GM12878 (cell line): Measurements from ENCODE around the gene AVPR1B. TPM values are rescaled to one million over a fixed set of nuclear protein-coding genes. Genes with fewer than 3 reads are reported as not detected.

Experiments
- ATAC-seq: fragments of 200-7000 bp; cut with Tn5 transposase; 3 replicates; pipeline ENCODE4 v1.9.1; 2020; ENCODE audit warnings: mild to moderate bottlenecking, moderate library complexity
- BruUV-seq: library from RNA; stranded (reverse); fragments of 400-500 nt; replicated peaks from 2 replicates; lab custom pipeline; 2021; lab: Mats Ljungman, UMichigan
- CTCF ChIA-PET: fragments of 300-600 bp; sonication (Branson Sonifier 250); formaldehyde crosslinking; extraction: SDS; loops from one replicate; lab custom pipeline; 2021; ENCODE audit warnings: inconsistent platforms; lab: Yijun Ruan, JAX
- POLR2A ChIA-PET: fragments of 350-600 bp; formaldehyde crosslinking; extraction: SDS; loops from one replicate; lab custom pipeline; 2021; ENCODE audit warnings: inconsistent platforms; lab: Charles Lee
- RAD21 ChIA-PET: fragments of 300-600 bp; sonication (Branson Sonifier 250); formaldehyde crosslinking; loops from one replicate; lab custom pipeline; 2023; ENCODE audit warnings: antibody characterized with exemption; ENCODE audit not compliant: unreplicated experiment; lab: Charles Lee
- SMC1A ChIA-PET: fragments of 300-600 bp; sonication (Branson Sonifier 250); formaldehyde crosslinking; loops from one replicate; lab custom pipeline; 2023; ENCODE audit not compliant: unreplicated experiment, uncharacterized antibody; lab: Charles Lee
- DNase-seq: peaks from one replicate; pipeline ENCODE4 v3.0.0-alpha.2; 2011; ENCODE audit warnings: low read depth, low spot score
- FAIRE-seq: peaks from 3 replicates; lab custom pipeline; 2011; peaks lifted over from hg19 to GRCh38; lab: Jason Lieb, UNC
- H2AFZ ChIP-seq: 2 replicates; pipeline ENCODE4 v1.6.0; 2011; ENCODE audit warnings: low read depth, low read length, control low read depth; ENCODE audit not compliant: control insufficient read depth
- H3K27ac ChIP-seq: 2 replicates; pipeline ENCODE4 v1.5.1; 2011; ENCODE audit warnings: control low read depth; ENCODE audit not compliant: control insufficient read depth, insufficient read depth
- H3K27me3 ChIP-seq, 2 experiments: replicated peaks in 1 of 2; 2 replicates each; pipeline versions ENCODE4 v1.6.0 to v1.6.1; 2011; ENCODE audit warnings: low read length in 1 of 2; ENCODE audit not compliant: control insufficient read depth in 2 of 2, insufficient read depth in 2 of 2
- H3K36me3 ChIP-seq, 2 experiments: 2 replicates each; pipeline ENCODE4 v1.5.1; 2011; ENCODE audit warnings: low read length in 1 of 2; ENCODE audit not compliant: control insufficient read depth in 2 of 2, insufficient read depth in 2 of 2
- H3K4me1 ChIP-seq: 2 replicates; pipeline ENCODE4 v1.6.1; 2011; ENCODE audit warnings: mild to moderate bottlenecking, low read length, moderate library complexity, mixed read lengths; ENCODE audit not compliant: control insufficient read depth, insufficient read depth
- H3K4me2 ChIP-seq: 2 replicates; pipeline ENCODE4 v1.6.0; 2011; ENCODE audit warnings: control low read depth; ENCODE audit not compliant: control insufficient read depth, insufficient read depth
- H3K4me3 ChIP-seq: fragments of 200-600 bp; sonication (generic); 2 replicates; pipeline ENCODE4 v1.5.1; 2016
- H3K79me2 ChIP-seq: 2 replicates; pipeline ENCODE4 v1.6.0; 2011; ENCODE audit warnings: low read length; ENCODE audit not compliant: control insufficient read depth, insufficient read depth
- H3K9ac ChIP-seq: 2 replicates; pipeline ENCODE4 v1.8.0; 2011; ENCODE audit warnings: low read length, control low read depth, mixed read lengths; ENCODE audit not compliant: control insufficient read depth, insufficient read depth
- H3K9me3 ChIP-seq: replicated peaks from 3 replicates; pipeline ENCODE4 v1.5.1; 2011; ENCODE audit warnings: mild to moderate bottlenecking, low read length; ENCODE audit not compliant: control insufficient read depth, insufficient read depth
- H4K20me1 ChIP-seq: 2 replicates; pipeline ENCODE4 v1.6.0; 2011; ENCODE audit not compliant: control insufficient read depth, insufficient read depth
- CREB1 ChIP-seq: IDR thresholded peaks from 2 replicates; pipeline ENCODE4 v1.6.1; 2012; ENCODE audit warnings: low read depth, mild to moderate bottlenecking, inconsistent platforms
- IRF3 ChIP-seq: fragments of 450-650 bp; IDR thresholded peaks from 2 replicates; pipeline ENCODE4 v1.6.1; 2014; ENCODE audit warnings: mild to moderate bottlenecking
- RUNX3 ChIP-seq: IDR thresholded peaks from 2 replicates; pipeline ENCODE4 v1.6.1; 2012; ENCODE audit warnings: low read length, inconsistent platforms
- WGBS: methylation state at CpG from one replicate; pipeline ENCODE4 v1.1.6; 2016; ENCODE audit warnings: low lambda C conversion rate; ENCODE audit not compliant: insufficient replicate concordance, insufficient coverage; ENCODE audit errors: missing lambda C conversion rate; 5-methylcytosine and 5-hydroxymethylcytosine counted together
- in situ Hi-C: fragments of 300-500 bp; cut with MboI; formaldehyde crosslinking; loops from 9 replicates; pipeline ENCODE4 v1.14.3; 2018; ENCODE audit warnings: mixed read lengths
- intact Hi-C: fragments of 100-400 bp; cut with micrococcal nuclease; formaldehyde crosslinking; loops from one replicate; pipeline ENCODE4 v1.14.2; 2022; ENCODE audit not compliant: unreplicated experiment
- polyA plus RNA-seq, 11 experiments: library from polyadenylated mRNA; depleted of rRNA in 4 of 11; unstranded in 6 of 11; stranded (reverse) in 5 of 11; fragments of >200 nt; fragmentation: Nextera tagmentation in 4 of 11; fragmentation: Illumina TruSeq in 1 of 11; extraction: Ambion mirVana in 4 of 11; extraction: Trizol in 1 of 11; gene quantifications; 1 replicate in 1 of 11; 2 replicates in 10 of 11; pipeline versions ENCODE4 v1.2.1 to v1.2.3, GENCODE V29; 2011 to 2016; ENCODE audit warnings: inconsistent platforms in 2 of 11, missing spikeins in 2 of 11, low read depth in 1 of 11
- total RNA-seq, 4 experiments: library from RNA; depleted of rRNA in 3 of 4; stranded (reverse); fragments of >200 nt in 3 of 4; fragmentation: Illumina TruSeq in 1 of 4; extraction: Trizol in 1 of 4; gene quantifications; 2 replicates each; pipeline versions ENCODE4 v1.2.1 to v1.2.3, GENCODE V29; 2013 to 2021

AVPR1B gene
- total and polyA plus RNA-seq, 10 of the 15 experiments (the other 5 are each of a cell fraction or from before 2014, with no cell fraction given), result not detected

DNA sequence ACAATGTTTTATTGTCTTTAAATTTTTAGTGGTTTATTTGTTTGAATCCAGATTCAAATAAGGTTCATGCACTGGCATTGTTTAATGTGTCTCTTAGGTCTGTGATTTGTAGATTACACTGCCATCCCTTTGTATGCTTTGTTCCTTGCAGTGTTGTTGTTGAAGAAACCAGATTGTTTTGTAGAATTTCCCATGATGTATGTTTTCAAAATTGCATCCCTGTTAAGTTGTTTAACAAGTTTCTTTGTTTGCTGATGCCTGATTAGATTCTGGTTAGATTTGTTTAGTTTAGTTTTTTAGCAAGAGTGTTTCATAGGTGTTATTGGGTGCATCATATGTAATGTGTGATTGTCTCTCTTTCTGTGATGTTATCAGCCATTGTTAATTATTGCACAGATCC is 5.5 kb upstream of the AVPR1B start:
- ChIA-PET POLR2A (no interaction called here), CTCF (no interaction called here), SMC1A (no interaction called here), RAD21 (no interaction called here)
- Histone ChIP-seq H4K20me1 (no peaks in the 10 kb centered on the region), H3K4me1 (no peaks in the 10 kb centered on the region), H2AFZ (no peak overlapping the region), H3K4me2 (no peak overlapping the region), H3K27me3 (peaks cover 3 to 6% of the 10 kb centered on the region in 2 experiments; a peak in 3 of 4 replicates), H3K9ac (no peak overlapping the region), H3K27ac (no peak overlapping the region), H3K36me3 (no peaks in the 10 kb centered on the region), H3K9me3 (peaks cover 2% of the 10 kb centered on the region), H3K4me3 (no peak overlapping the region), H3K79me2 (no peaks in the 10 kb centered on the region)
- no peak for FAIRE-seq
- no peak for DNase-seq
- BruUV-seq, result no TSS peak
- in situ Hi-C loops, result no loop called here
- TF ChIP-seq IRF3 (no peak), CREB1 (no peak)
- intact Hi-C loops, result no loop called here
- no peak for ATAC-seq

DNA sequence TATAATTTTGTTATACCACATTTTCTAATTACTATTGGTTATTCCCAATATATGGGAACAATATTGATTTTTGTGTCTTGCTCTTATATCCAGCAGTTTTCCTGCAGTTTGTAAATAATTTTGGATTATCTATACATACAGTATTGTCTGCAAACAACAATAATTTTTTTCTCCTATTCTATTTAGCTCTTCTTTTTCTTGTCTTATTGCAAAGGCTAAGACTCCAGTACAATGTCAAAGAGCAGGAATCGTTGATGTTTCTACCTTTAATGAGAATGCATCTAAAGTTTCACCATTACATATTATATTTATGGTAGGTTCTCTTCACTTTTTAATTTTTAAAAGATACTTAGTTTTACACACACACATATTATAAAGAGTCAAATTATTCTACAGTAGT is 4.1 kb upstream of the AVPR1B start:
- Histone ChIP-seq H3K27ac (no peak overlapping the region), H2AFZ (no peak overlapping the region), H3K4me1 (no peaks in the 10 kb centered on the region), H3K9ac (no peak overlapping the region), H4K20me1 (no peaks in the 10 kb centered on the region), H3K4me3 (no peak overlapping the region), H3K27me3 (peaks cover 5 to 10% of the 10 kb centered on the region in 2 experiments), H3K36me3 (no peaks in the 10 kb centered on the region), H3K4me2 (no peak overlapping the region), H3K9me3 (peaks cover 2% of the 10 kb centered on the region), H3K79me2 (no peaks in the 10 kb centered on the region)
- ChIA-PET SMC1A (interaction anchor here (1.3 to 1.5 kb wide), 2 partner anchors 16 to 144 kb away, joined by 3 to 4 read pairs; no protein-coding TSS in a partner anchor), CTCF (interaction anchor here (0.9 to 1.5 kb wide), 3 partner anchors 13 to 90 kb away, joined by 3 to 4 read pairs (median 3); no protein-coding TSS in a partner anchor), POLR2A (no interaction called here), RAD21 (no interaction called here)
- intact Hi-C loops, result no loop called here
- in situ Hi-C loops, result no loop called here
- ATAC-seq, result no peak
- WGBS, result 0% methylated on average over 1 of the region's 1 CpG
- no TSS peak for BruUV-seq
- no peak for TF ChIP-seq RUNX3
- FAIRE-seq, result no peak
- no peak for DNase-seq
